Fibroblast of lung (primary cell): ENCODE data around the gene VPS29.

Experiments
- EZH2 ChIP-seq: IDR thresholded peaks from 2 replicates; pipeline ENCODE4 v1.5.1; 2012; ENCODE audit warnings: low read length, control low read depth, mild to moderate bottlenecking; ENCODE audit errors: missing control alignments
- TF ChIP-seq, protein P1 (sequence below), 2 donors: IDR thresholded peaks in 1 of 2; conservative IDR thresholded peaks in 1 of 2; 1 replicate in 1 of 2; 2 replicates in 1 of 2; pipeline ENCODE4 v1.5.1; 2011 to 2012; ENCODE audit warnings: low read length in 2 of 2, control low read depth in 1 of 2, inconsistent platforms in 1 of 2, low read depth in 1 of 2, mild to moderate bottlenecking in 1 of 2

DNA sequence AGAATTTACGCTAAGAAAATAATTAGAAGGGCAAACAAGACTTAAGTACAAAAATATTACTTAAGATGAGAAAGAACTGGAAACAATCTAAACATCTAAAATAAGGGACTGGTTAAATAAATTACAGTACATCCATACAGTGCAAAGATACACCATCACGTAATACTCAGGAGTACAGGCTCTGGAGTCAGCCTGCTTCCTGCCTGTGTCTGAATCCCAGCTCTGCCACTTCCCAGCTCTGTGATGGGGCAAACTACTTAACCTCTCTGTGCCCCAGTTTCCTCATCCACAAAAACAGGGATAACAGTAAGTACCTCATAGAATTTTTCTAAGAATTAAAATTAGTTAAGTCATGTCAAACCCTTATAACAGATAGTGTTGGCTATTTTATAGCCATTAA lies 45.2 kb upstream of the VPS29 start:
- TF ChIP-seq, protein P1, sequence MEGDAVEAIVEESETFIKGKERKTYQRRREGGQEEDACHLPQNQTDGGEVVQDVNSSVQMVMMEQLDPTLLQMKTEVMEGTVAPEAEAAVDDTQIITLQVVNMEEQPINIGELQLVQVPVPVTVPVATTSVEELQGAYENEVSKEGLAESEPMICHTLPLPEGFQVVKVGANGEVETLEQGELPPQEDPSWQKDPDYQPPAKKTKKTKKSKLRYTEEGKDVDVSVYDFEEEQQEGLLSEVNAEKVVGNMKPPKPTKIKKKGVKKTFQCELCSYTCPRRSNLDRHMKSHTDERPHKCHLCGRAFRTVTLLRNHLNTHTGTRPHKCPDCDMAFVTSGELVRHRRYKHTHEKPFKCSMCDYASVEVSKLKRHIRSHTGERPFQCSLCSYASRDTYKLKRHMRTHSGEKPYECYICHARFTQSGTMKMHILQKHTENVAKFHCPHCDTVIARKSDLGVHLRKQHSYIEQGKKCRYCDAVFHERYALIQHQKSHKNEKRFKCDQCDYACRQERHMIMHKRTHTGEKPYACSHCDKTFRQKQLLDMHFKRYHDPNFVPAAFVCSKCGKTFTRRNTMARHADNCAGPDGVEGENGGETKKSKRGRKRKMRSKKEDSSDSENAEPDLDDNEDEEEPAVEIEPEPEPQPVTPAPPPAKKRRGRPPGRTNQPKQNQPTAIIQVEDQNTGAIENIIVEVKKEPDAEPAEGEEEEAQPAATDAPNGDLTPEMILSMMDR (conservative IDR thresholded peaks at IDR 0.05 in 1 of 2, IDR thresholded peaks at IDR 0.05 in 1 of 2; ENCODE audit: low read depth in 1 of 2, low read length in 2 of 2) = no peak
- no peak for TF ChIP-seq EZH2
